Transverse colon (tissue), 4 donors: ENCODE data around the gene UGT2A3. TPM values are rescaled to one million over a fixed set of nuclear protein-coding genes. Genes with fewer than 3 reads are reported as not detected.

Experiments used
- DNase-seq: peaks from one replicate; pipeline ENCODE4 v3.0.0-alpha.2; 2019
- H3K27ac ChIP-seq, 4 donors: fragments of 200-600 bp; sonication (generic); 2 replicates each; pipeline ENCODE4 v1.5.1; 2016 to 2018; ENCODE audit warnings: inconsistent platforms in 4 of 4
- H3K27me3 ChIP-seq: fragments of 200-600 bp; sonication (generic); 2 replicates; pipeline ENCODE4 v1.5.1; 2017; ENCODE audit warnings: inconsistent platforms
- H3K36me3 ChIP-seq, 4 donors: fragments of 200-600 bp; sonication (generic); 2 replicates each; pipeline ENCODE4 v1.5.1; 2017 to 2019; ENCODE audit warnings: inconsistent platforms in 4 of 4
- H3K4me1 ChIP-seq, 4 donors: fragments of 200-600 bp; sonication (generic); 2 replicates each; pipeline ENCODE4 v1.5.1; 2017 to 2020; ENCODE audit warnings: inconsistent platforms in 4 of 4
- H3K4me3 ChIP-seq, 4 donors: fragments of 200-600 bp; sonication (generic); 1 replicate in 1 of 4; 2 replicates in 3 of 4; pipeline versions ENCODE4 v1.5.1 to v1.6.1; 2017 to 2019; ENCODE audit warnings: inconsistent platforms in 4 of 4
- H3K9me3 ChIP-seq, 2 donors: fragments of 200-600 bp; sonication (generic); 2 replicates each; pipeline ENCODE4 v1.5.1; 2017 to 2019; ENCODE audit warnings: inconsistent platforms in 2 of 2
- CTCF ChIP-seq, 5 experiments: fragments of 200-600 bp in 3 of 5; fragments of 450-650 bp in 2 of 5; sonication (generic) in 3 of 5; IDR thresholded peaks; 1 replicate in 2 of 5; 2 replicates in 3 of 5; pipeline ENCODE4 v1.5.1; 2016 to 2017; ENCODE audit warnings: antibody characterized with exemption in 5 of 5, inconsistent platforms in 3 of 5, mild to moderate bottlenecking in 2 of 5, moderate library complexity in 1 of 5
- EP300 ChIP-seq: sonication (generic); formaldehyde crosslinking; IDR thresholded peaks from one replicate; pipeline ENCODE4 v1.6.1; 2017; ENCODE audit warnings: antibody characterized with exemption, low read depth
- POLR2A ChIP-seq: fragments of 450-650 bp; IDR thresholded peaks from one replicate; pipeline ENCODE4 v1.6.1; 2016; ENCODE audit warnings: antibody characterized with exemption, mild to moderate bottlenecking, moderate library complexity
- POLR2AphosphoS5 ChIP-seq, 3 donors: sonication (generic); formaldehyde crosslinking; IDR thresholded peaks; one replicate each; pipeline ENCODE4 v1.6.1; 2016; ENCODE audit warnings: antibody characterized with exemption in 3 of 3
- WGBS, 2 donors: methylation state at CpG; one replicate each; pipeline ENCODE4 v1.1.5; 2018; ENCODE audit warnings: low coverage in 1 of 2; 5-methylcytosine and 5-hydroxymethylcytosine counted together
- in situ Hi-C, 4 donors: fragments of 200-750 bp; cut with MboI; loops; one replicate each; pipeline versions ENCODE4 v1.15.0 to v1.15.1; 2017; ENCODE audit warnings: low sequenced_read_pairs in 3 of 4, low pct_ligation_motif_present in 1 of 4, low pct_unique_long_range_greater_than_20kb in 1 of 4
- intact Hi-C: fragments of 100-400 bp; cut with DNase I; formaldehyde crosslinking; loops from one replicate; pipeline ENCODE4 v1.15.1; 2023; ENCODE audit warnings: low total_unique reads
- total RNA-seq, 4 donors: library from RNA; depleted of rRNA; stranded (reverse); fragments of >200 nt; gene quantifications; one replicate each; pipeline ENCODE4 v1.1.0, GENCODE V29; 2016

Gene UGT2A3
- total RNA-seq, 4 donors from 2014 or later: 28.5 to 185 (median 90.3) TPM

DNA sequence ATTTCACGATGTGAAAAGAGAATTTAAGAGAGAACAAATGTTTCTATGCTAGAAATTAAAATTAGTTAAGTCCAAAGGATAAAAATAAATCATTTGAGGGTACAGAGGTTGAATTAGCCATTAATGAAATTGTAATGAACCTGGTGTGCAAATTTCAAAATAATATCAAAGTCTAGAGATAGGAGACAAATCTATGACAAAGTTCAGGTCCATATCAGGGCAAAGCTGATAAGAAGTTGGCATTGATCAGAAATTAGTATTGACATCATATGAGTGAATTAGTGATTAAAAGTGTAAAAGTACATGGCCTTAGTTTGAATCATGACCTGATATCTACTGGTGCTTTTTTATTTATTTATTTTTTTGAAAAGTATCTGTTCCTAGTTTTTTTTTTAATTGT, 33.8 kb upstream of the UGT2A3 start:
- Histone ChIP-seq H3K9me3 (no peaks in the 10 kb centered on the region), H3K4me3 (no peak overlapping the region), H3K27ac (no peak overlapping the region), H3K27me3 (no peaks in the 10 kb centered on the region), H3K36me3 (no peaks in the 10 kb centered on the region), H3K4me1 (no peaks in the 10 kb centered on the region)
- no peak for DNase-seq
- TF ChIP-seq POLR2A: no peak
- intact Hi-C loops: no loop called here
- in situ Hi-C loops: no loop called here
- WGBS, 2 donors: 45 to 79% methylated on average over 1 of the region's 1 CpG

DNA sequence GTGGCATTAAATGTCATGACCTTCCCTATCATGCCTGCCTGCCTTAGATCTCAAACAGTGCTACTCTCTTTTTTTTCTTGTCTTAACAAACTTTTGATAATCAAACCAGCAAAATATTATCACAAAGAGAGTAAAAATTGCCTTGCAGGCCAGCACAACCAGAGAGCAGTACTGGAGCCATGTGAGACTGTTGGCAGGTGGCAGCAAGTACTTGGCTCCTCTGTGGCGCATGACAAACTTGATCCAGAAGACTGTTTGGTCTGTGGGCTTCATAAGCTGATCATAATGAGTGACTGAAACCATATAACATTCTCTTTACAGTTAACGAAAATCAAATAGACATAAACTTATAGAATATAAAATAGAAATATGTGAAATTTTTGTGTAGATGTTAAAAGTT, 33.3 kb upstream of the UGT2A3 start:
- no peak overlapping the region for H3K4me3 ChIP-seq
- no peak for DNase-seq
- H3K27me3 ChIP-seq: no peaks in the 10 kb centered on the region
- intact Hi-C loops: no loop called here
- in situ Hi-C loops: no loop called here
- TF ChIP-seq EP300: no peak
- TF ChIP-seq POLR2AphosphoS5 (IDR thresholded peaks at IDR 0.05): no peak
- TF ChIP-seq POLR2A: no peak
- TF ChIP-seq CTCF (IDR thresholded peaks at IDR 0.05): no peak
- WGBS, 2 donors: 57 to 90% methylated on average over 2 of the region's 2 CpGs
- H3K27ac ChIP-seq: no peak overlapping the region
- H3K9me3 ChIP-seq: no peaks in the 10 kb centered on the region
- no peaks in the 10 kb centered on the region for H3K36me3 ChIP-seq
- no peaks in the 10 kb centered on the region for H3K4me1 ChIP-seq

DNA sequence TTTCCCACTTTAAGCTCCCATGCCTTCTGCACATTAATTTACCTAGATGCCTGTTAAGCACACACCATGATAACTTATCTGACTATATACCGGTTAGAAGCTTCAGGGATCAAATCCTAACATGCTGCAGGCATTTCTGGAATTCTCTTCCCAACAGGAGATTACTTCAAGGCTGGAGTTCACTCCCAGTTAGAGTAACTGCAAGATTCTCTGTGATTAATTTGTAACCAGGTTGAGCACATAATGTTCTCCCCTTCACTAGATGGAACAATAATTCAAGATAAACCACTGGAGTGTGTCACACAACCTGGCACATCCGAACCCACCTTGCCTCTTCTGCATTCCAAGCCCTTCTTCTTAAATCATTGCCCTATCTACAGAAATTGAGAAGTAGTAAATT, 11.8 kb upstream of the UGT2A3 start:
- Histone ChIP-seq H3K9me3 (no peaks in the 10 kb centered on the region), H3K4me1 (peaks cover 4 to 41% (median 15%) of the 10 kb centered on the region in 4 donors), H3K4me3 (no peak overlapping the region), H3K27me3 (no peaks in the 10 kb centered on the region), H3K36me3 (no peaks in the 10 kb centered on the region), H3K27ac (peak overlapping the region; percentile 64 to 74 (median 74))
- no peak for TF ChIP-seq CTCF (IDR thresholded peaks at IDR 0.05)
- peak; percentile 57 for TF ChIP-seq EP300
- TF ChIP-seq POLR2AphosphoS5 (IDR thresholded peaks at IDR 0.05): peak in 2 of 3 donors; percentile 52 to 54
- no peak for TF ChIP-seq POLR2A
- peak; percentile 17 for DNase-seq
- in situ Hi-C loops: no loop called here
- intact Hi-C loops: no loop called here
- 20 to 23% methylated on average over 2 of the region's 2 CpGs for WGBS, 2 donors

DNA sequence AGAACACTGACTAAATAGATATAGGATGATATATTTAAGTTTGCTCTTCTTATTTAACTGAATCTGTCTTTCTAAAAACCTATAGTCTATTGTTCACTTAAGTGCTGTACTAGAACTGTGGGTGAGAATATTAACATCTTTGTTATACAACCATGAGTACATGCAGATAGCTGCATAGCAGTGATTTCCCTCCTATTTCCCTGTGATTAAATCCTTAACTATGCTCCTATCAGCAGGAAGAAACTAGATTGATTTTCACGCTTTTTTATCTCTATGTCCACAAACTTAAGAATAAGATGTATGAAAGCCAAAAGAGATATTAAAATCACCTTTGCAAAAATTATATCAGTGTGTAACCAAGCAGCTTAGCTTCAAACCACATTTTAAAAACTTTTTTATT, 11.3 kb upstream of the UGT2A3 start:
- Histone ChIP-seq H3K4me1 (peaks cover 4 to 41% (median 15%) of the 10 kb centered on the region in 4 donors), H3K27ac (peak overlapping the region; percentile 64 to 74 (median 74)), H3K36me3 (no peaks in the 10 kb centered on the region), H3K27me3 (no peaks in the 10 kb centered on the region), H3K9me3 (no peaks in the 10 kb centered on the region), H3K4me3 (no peak overlapping the region)
- intact Hi-C loops (no loop called here), in situ Hi-C loops (no loop called here)
- DNase-seq: no peak
- TF ChIP-seq POLR2A: no peak
- no peak for TF ChIP-seq CTCF (IDR thresholded peaks at IDR 0.05)
- no peak for TF ChIP-seq POLR2AphosphoS5 (IDR thresholded peaks at IDR 0.05)
- no peak for TF ChIP-seq EP300
- 40 to 57% methylated on average over 1 of the region's 1 CpG for WGBS, 2 donors
